GM23248 (cell line): ENCODE data around the gene RNF217. TPM values are rescaled to one million over a fixed set of nuclear protein-coding genes. Genes with fewer than 3 reads are reported as not detected.

Experiments used
- DNase-seq: peaks from one replicate; pipeline ENCODE4 v3.0.0-alpha.2; 2015
- H2AFZ ChIP-seq: fragments of 200-600 bp; sonication (generic); 2 replicates; pipeline ENCODE4 v1.6.1; 2016; ENCODE audit warnings: antibody characterized with exemption
- H3F3A ChIP-seq: fragments of 200-600 bp; sonication (generic); 2 replicates; pipeline ENCODE4 v1.6.1; 2016; ENCODE audit warnings: mild to moderate bottlenecking, antibody characterized with exemption, mixed run types; ENCODE audit not compliant: insufficient read depth
- H3K27ac ChIP-seq: fragments of 200-600 bp; sonication (generic); 2 replicates; pipeline ENCODE4 v1.5.1; 2016; ENCODE audit warnings: mild to moderate bottlenecking
- H3K27me3 ChIP-seq: fragments of 200-600 bp; sonication (generic); replicated peaks from 2 replicates; pipeline ENCODE4 v1.6.1; 2016; ENCODE audit warnings: mild to moderate bottlenecking; ENCODE audit not compliant: insufficient read depth
- H3K36me3 ChIP-seq: fragments of 200-600 bp; sonication (generic); 2 replicates; pipeline ENCODE4 v1.6.1; 2016; ENCODE audit warnings: low read depth, mild to moderate bottlenecking
- H3K4me1 ChIP-seq: fragments of 200-600 bp; sonication (generic); 2 replicates; pipeline ENCODE4 v1.6.1; 2016; ENCODE audit warnings: mild to moderate bottlenecking; ENCODE audit not compliant: insufficient read depth
- H3K4me2 ChIP-seq: fragments of 200-600 bp; sonication (generic); one replicate; pipeline ENCODE4 v1.6.1; 2016; ENCODE audit warnings: mild to moderate bottlenecking; ENCODE audit not compliant: unreplicated experiment
- H3K4me3 ChIP-seq: fragments of 200-600 bp; sonication (generic); 2 replicates; pipeline ENCODE4 v1.5.1; 2016; ENCODE audit warnings: mild to moderate bottlenecking
- H3K79me2 ChIP-seq: fragments of 200-600 bp; sonication (generic); 2 replicates; pipeline ENCODE4 v1.6.1; 2016; ENCODE audit warnings: mild to moderate bottlenecking; ENCODE audit not compliant: insufficient read depth
- H3K9ac ChIP-seq: fragments of 200-600 bp; sonication (generic); 2 replicates; pipeline ENCODE4 v1.6.1; 2016; ENCODE audit warnings: mild to moderate bottlenecking
- H3K9me2 ChIP-seq: fragments of 200-600 bp; sonication (generic); 2 replicates; pipeline ENCODE4 v1.6.1; 2016; ENCODE audit warnings: mixed run types, mild to moderate bottlenecking, moderate library complexity; ENCODE audit not compliant: insufficient read depth
- H3K9me3 ChIP-seq: fragments of 200-600 bp; sonication (generic); one replicate; pipeline ENCODE4 v1.6.1; 2017; ENCODE audit warnings: low read depth
- H4K20me1 ChIP-seq: fragments of 200-600 bp; sonication (generic); 2 replicates; pipeline ENCODE4 v1.6.0; 2016; ENCODE audit not compliant: insufficient read depth
- EZH2 ChIP-seq: fragments of 200-600 bp; sonication (generic); IDR thresholded peaks from 2 replicates; pipeline ENCODE4 v1.6.1; 2018; ENCODE audit warnings: antibody characterized with exemption, mild to moderate bottlenecking; ENCODE audit not compliant: insufficient read depth, poor library complexity, severe bottlenecking
- EZH2phosphoT487 ChIP-seq: fragments of 200-600 bp; sonication (generic); IDR thresholded peaks from 2 replicates; pipeline ENCODE4 v1.6.1; 2018; ENCODE audit warnings: antibody characterized with exemption, moderate library complexity, mild to moderate bottlenecking, low read depth; ENCODE audit not compliant: insufficient read depth
- whole genome bisulfite sequencing, 2 experiments: methylation state at CpG; one replicate each; pipeline ENCODE4 v1.1.6; 2015 to 2017; ENCODE audit warnings: low lambda C conversion rate in 2 of 2, low coverage in 1 of 2; ENCODE audit errors: missing lambda C conversion rate in 2 of 2; 5-methylcytosine and 5-hydroxymethylcytosine counted together
- in situ Hi-C: fragments of 300-500 bp; cut with MboI; formaldehyde crosslinking; loops from 2 replicates; pipeline ENCODE4 v1.15.0; 2020
- polyA plus RNA-seq: library from polyadenylated mRNA; unstranded; fragments of >200 nt; fragmentation: Nextera tagmentation; extraction: Ambion mirVana; gene quantifications from 2 replicates; pipeline ENCODE4 v1.2.1, GENCODE V29; 2016
- total RNA-seq: library from RNA; depleted of rRNA; stranded (reverse); fragments of >200 nt; shearing (Covaris generic); gene quantifications from 2 replicates; pipeline ENCODE4 v1.2.3, GENCODE V29; 2014

Gene RNF217
- total and polyA plus RNA-seq, 2 experiments from 2014 or later, result 3.2 to 10.9 TPM

GRCh38 chr6:125082908-125083683, 120.9 kb downstream of the RNF217 start:
- no peaks in the 10 kb centered on the region for H3K79me2 ChIP-seq
- in situ Hi-C loops, result no loop called here
- no peaks in the 10 kb centered on the region for H3K9me2 ChIP-seq
- no peaks in the 10 kb centered on the region for H4K20me1 ChIP-seq
- no peak for DNase-seq
- H3K36me3 ChIP-seq, result peaks cover 16% of the 10 kb centered on the region; the same call in 1 of the 2 replicates
- WGBS, 2 experiments, result 96 to 99% methylated on average over 8 of the region's 8 CpGs
- H3F3A ChIP-seq, result no peaks in the 10 kb centered on the region
- H3K4me2 ChIP-seq, result no peak overlapping the region
- H3K4me1 ChIP-seq, result no peaks in the 10 kb centered on the region
- no peak overlapping the region for H3K27ac ChIP-seq
- H3K4me3 ChIP-seq, result no peak overlapping the region
- H3K9me3 ChIP-seq, result no peaks in the 10 kb centered on the region
- no peak overlapping the region for H3K9ac ChIP-seq
- H3K27me3 ChIP-seq, result no peaks in the 10 kb centered on the region
- TF ChIP-seq EZH2phosphoT487, result no peak
- no peak for TF ChIP-seq EZH2
- H2AFZ ChIP-seq, result no peak overlapping the region

- no peaks in the 10 kb centered on the region for H3K27me3 ChIP-seq
- H3K9me3 ChIP-seq, result no peaks in the 10 kb centered on the region
- no peaks in the 10 kb centered on the region for H3K4me1 ChIP-seq
- peaks cover 16% of the 10 kb centered on the region; the same call in 1 of the 2 replicates for H3K36me3 ChIP-seq
- H3K79me2 ChIP-seq, result no peaks in the 10 kb centered on the region
- no peaks in the 10 kb centered on the region for H3F3A ChIP-seq
- no peak overlapping the region for H3K27ac ChIP-seq
- no peak overlapping the region for H2AFZ ChIP-seq
- no peaks in the 10 kb centered on the region for H4K20me1 ChIP-seq
- DNase-seq, result no peak
- 94 to 98% methylated on average over 2 of the region's 2 CpGs for WGBS, 2 experiments
- H3K9me2 ChIP-seq, result no peaks in the 10 kb centered on the region
- in situ Hi-C loops, result no loop called here
- no peak overlapping the region for H3K4me3 ChIP-seq
- TF ChIP-seq EZH2phosphoT487 (no peak), EZH2 (no peak)
- H3K9ac ChIP-seq, result no peak overlapping the region
- no peak overlapping the region for H3K4me2 ChIP-seq
These were observed 121.4 kb downstream of the RNF217 start for GRCh38 chr6:125083684-125083990.

GRCh38 chr6:125086716-125087115, 124.5 kb downstream of the RNF217 start:
- TF ChIP-seq EZH2, result no peak
- no peak for TF ChIP-seq EZH2phosphoT487
- Histone ChIP-seq H3K4me2 (no peak overlapping the region), H3F3A (no peaks in the 10 kb centered on the region), H3K27ac (no peak overlapping the region), H2AFZ (no peak overlapping the region), H3K4me3 (no peak overlapping the region), H3K9me3 (no peaks in the 10 kb centered on the region), H3K9ac (no peak overlapping the region), H3K27me3 (no peaks in the 10 kb centered on the region), H3K4me1 (no peaks in the 10 kb centered on the region), H3K36me3 (peaks cover 10% of the 10 kb centered on the region; the same call in 1 of the 2 replicates), H3K79me2 (no peaks in the 10 kb centered on the region), H3K9me2 (no peaks in the 10 kb centered on the region), H4K20me1 (no peaks in the 10 kb centered on the region)
- DNase-seq, result no peak
- in situ Hi-C loops, result no loop called here

- H4K20me1 ChIP-seq, result no peaks in the 10 kb centered on the region
- no peak overlapping the region for H3K4me2 ChIP-seq
- peaks cover 1% of the 10 kb centered on the region for H3F3A ChIP-seq
- WGBS, 2 experiments, result 96 to 97% methylated on average over 5 of the region's 5 CpGs
- H3K9me3 ChIP-seq, result no peaks in the 10 kb centered on the region
- TF ChIP-seq EZH2phosphoT487 (no peak), EZH2 (no peak)
- H3K27ac ChIP-seq, result no peak overlapping the region
- no peaks in the 10 kb centered on the region for H3K4me1 ChIP-seq
- no peak overlapping the region for H3K9ac ChIP-seq
- H3K27me3 ChIP-seq, result no peaks in the 10 kb centered on the region
- no peak overlapping the region for H2AFZ ChIP-seq
- no peaks in the 10 kb centered on the region; the same call in 1 of the 2 replicates for H3K36me3 ChIP-seq
- no peak overlapping the region for H3K4me3 ChIP-seq
- DNase-seq, result no peak
- in situ Hi-C loops, result no loop called here
- no peaks in the 10 kb centered on the region for H3K9me2 ChIP-seq
- H3K79me2 ChIP-seq, result no peaks in the 10 kb centered on the region
These were observed 126.7 kb downstream of the RNF217 start for GRCh38 chr6:125088963-125089362.
